Raji (cell line): ENCODE results near the gene CKLF.

ENCODE experiments used
- POLR2A ChIP-seq: IDR thresholded peaks from 2 replicates; pipeline ENCODE4 v1.6.1; 2011; ENCODE audit warnings: low read depth, low read length, control low read depth; ENCODE audit not compliant: insufficient read depth

Gene CKLF

DNA sequence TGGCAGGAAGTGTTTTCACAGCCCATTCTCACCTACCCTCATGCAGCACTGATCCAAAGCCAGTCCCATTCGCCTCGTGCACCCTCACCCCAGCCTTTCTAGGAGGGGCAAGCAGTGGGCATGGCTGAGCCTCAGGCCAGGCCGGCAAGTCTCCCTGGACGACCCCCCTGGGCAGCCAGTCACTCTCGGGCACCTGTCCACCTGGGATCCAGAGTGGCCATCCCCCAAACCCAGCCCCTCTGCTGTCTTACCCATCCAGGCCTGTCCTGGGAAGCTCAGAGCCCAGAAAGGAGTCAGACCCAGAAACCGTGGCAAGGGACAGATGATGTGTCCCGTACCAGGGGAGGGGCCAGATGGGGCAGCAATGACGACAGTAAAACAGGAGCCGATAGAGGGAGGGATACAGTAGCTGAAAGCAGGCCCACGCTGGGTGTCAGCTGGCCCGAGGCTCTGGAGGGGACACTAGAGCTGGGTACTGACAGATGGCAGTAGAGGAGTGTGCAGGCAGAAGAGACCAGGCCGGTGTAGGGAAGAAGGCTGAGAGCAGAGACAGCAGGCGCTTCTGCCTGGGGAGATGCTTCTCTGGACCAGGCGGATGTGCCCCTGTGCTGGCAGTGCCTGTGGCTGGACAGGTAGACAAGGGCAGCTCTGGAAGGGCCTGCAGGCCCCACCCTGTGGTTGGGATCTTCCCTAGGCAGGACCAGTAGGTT lies 57.9 kb downstream of the CKLF start:
- no peak for TF ChIP-seq POLR2A

GRCh38 chr16:66612422-66612821 lies 60.0 kb downstream of the CKLF start:
- TF ChIP-seq POLR2A, result no peak

DNA sequence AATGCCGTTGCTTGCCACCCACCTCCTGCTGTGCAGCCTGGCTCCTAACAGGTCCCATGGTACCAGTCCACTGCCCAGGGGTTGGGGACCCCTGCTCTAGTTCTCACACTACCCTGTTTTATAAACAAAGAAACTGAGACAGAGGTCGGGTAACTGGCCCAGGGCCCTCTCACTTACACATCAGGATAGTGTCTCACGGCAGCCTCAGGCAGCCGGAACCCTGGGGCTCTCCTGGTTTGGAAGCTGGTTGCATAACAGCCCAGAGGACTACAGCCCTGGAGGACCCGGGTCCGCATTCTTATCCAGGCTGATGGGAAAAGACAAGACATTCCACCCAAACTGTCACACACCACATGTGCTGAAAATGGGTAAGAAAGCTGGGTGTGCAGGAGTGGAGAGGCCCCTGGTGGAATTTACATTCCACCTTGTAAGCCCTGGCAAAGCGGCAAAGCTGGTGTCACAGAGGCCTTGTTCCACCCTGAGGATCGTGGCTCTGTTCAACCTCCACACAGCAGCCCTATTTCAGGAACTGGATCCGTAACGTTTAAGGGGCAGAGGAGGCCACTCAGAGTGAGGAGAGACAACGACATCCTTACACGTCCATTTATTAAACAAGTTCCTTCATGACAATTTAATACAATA lies 61.9 kb downstream of the CKLF start:
- no peak for TF ChIP-seq POLR2A
